Kidney (tissue), 14 donors: ENCODE data around the gene CCDC157. TPM values are rescaled to one million over a fixed set of nuclear protein-coding genes. Genes with fewer than 3 reads are reported as not detected.

Source experiments
- DNase-seq, 5 donors: peaks; one replicate each; pipeline ENCODE4 v3.0.0-alpha.2; 2013 to 2020
- FAIRE-seq: peaks from 2 replicates; lab custom pipeline; 2012; peaks lifted over from hg19 to GRCh38; lab: Jason Lieb, UNC
- H3K27ac ChIP-seq, 2 donors: one replicate each; pipeline ENCODE4 v1.7.0; 2013; ENCODE audit warnings: low read depth in 2 of 2, low read length in 2 of 2, inconsistent platforms in 1 of 2
- H3K27me3 ChIP-seq: one replicate; pipeline ENCODE4 v1.7.1; 2013; ENCODE audit warnings: low read length, inconsistent platforms; ENCODE audit not compliant: control insufficient read depth, insufficient read depth
- H3K36me3 ChIP-seq, 3 donors: one replicate each; pipeline versions ENCODE4 v1.7.0 to v1.7.1; 2013; ENCODE audit warnings: low read length in 3 of 3, control low read depth in 1 of 3, inconsistent platforms in 1 of 3; ENCODE audit not compliant: insufficient read depth in 3 of 3, control insufficient read depth in 2 of 3
- H3K4me1 ChIP-seq, 3 donors: one replicate each; pipeline versions ENCODE4 v1.7.0 to v1.7.1; 2013; ENCODE audit warnings: low read length in 3 of 3, inconsistent platforms in 1 of 3, low read depth in 1 of 3; ENCODE audit not compliant: control insufficient read depth in 2 of 3, insufficient read depth in 2 of 3
- H3K4me3 ChIP-seq, 3 donors: one replicate each; pipeline versions ENCODE4 v1.7.0 to v1.8.1; 2013; ENCODE audit warnings: low read length in 3 of 3, control low read depth in 1 of 3, inconsistent platforms in 1 of 3
- H3K9ac ChIP-seq, 3 donors: one replicate each; pipeline versions ENCODE4 v1.7.0 to v1.7.1; 2013; ENCODE audit warnings: low read length in 3 of 3, control low read depth in 1 of 3, inconsistent platforms in 1 of 3
- H3K9me3 ChIP-seq, 3 donors: one replicate each; pipeline versions ENCODE4 v1.7.0 to v1.7.1; 2013; ENCODE audit warnings: low read length in 3 of 3, control low read depth in 1 of 3, inconsistent platforms in 1 of 3; ENCODE audit not compliant: control insufficient read depth in 2 of 3, insufficient read depth in 1 of 3
- CTCF ChIP-seq: IDR thresholded peaks from 3 replicates; pipeline ENCODE4 v1.5.1; 2012; ENCODE audit warnings: mild to moderate bottlenecking, moderate library complexity, borderline replicate concordance; ENCODE audit not compliant: insufficient read depth; ENCODE audit errors: extremely low read depth
- intact Hi-C: fragments of 100-400 bp; cut with DNase I; formaldehyde crosslinking; loops from one replicate; pipeline ENCODE4 v1.11.1; 2022
- polyA plus RNA-seq: library from polyadenylated mRNA; stranded (reverse); fragments of 350-450 nt; fragmentation: Illumina TruSeq; extraction: RNeasy Lipid Tissue Mini Kit (QIAGEN cat#74804); gene quantifications from one replicate; pipeline ENCODE4 v1.2.3, GENCODE V29; 2014; ENCODE audit warnings: low read depth, low replicate concordance; ENCODE audit not compliant: insufficient read depth
- total RNA-seq: library from RNA; stranded (reverse); fragmentation: NEBNext Ultra II Directional; extraction: Animal tissue kit (Norgen Biotek cat#: 25700); gene quantifications from one replicate; pipeline ENCODE4 v1.2.1, GENCODE V29; 2021
- donor health status: control.
- donor health status: control.
- donor health status: control.
- donor health status: control.
- donor health status: control.
- donor health status: DM: yes; HTN: yes; CAD: no.
- donor health status: Normal renal cell carcinoma (clear cell type).

Gene CCDC157
- total and polyA plus RNA-seq, 2 donors from 2014 or later: 5.1 to 6.0 TPM

GRCh38 chr22:30380011-30380410, 23.2 kb downstream of the CCDC157 start:
- Histone ChIP-seq H3K9ac (no peak overlapping the region), H3K4me1 (no peaks in the 10 kb centered on the region), H3K27ac (no peak overlapping the region), H3K4me3 (no peak overlapping the region), H3K36me3 (peaks cover 0 to 9% (median 3%) of the 10 kb centered on the region in 3 donors), H3K9me3 (no peaks in the 10 kb centered on the region), H3K27me3 (no peaks in the 10 kb centered on the region)
- TF ChIP-seq CTCF: no peak
- FAIRE-seq (no peak), DNase-seq (no peak)
- intact Hi-C loops: no loop called here

GRCh38 chr22:30381264-30381663, 24.5 kb downstream of the CCDC157 start:
- FAIRE-seq (no peak), DNase-seq (no peak)
- Histone ChIP-seq H3K9me3 (no peaks in the 10 kb centered on the region), H3K4me1 (peaks cover 0 to 3% (median 0%) of the 10 kb centered on the region in 3 donors), H3K27ac (no peak overlapping the region), H3K27me3 (no peaks in the 10 kb centered on the region), H3K4me3 (no peak overlapping the region), H3K36me3 (peaks cover 0 to 9% (median 3%) of the 10 kb centered on the region in 3 donors), H3K9ac (no peak overlapping the region)
- intact Hi-C loops: no loop called here
- no peak for TF ChIP-seq CTCF

- intact Hi-C loops: no loop called here
- FAIRE-seq (no peak), DNase-seq (no peak)
- Histone ChIP-seq H3K4me1 (peaks cover 0 to 9% (median 0%) of the 10 kb centered on the region in 3 donors), H3K9ac (no peak overlapping the region), H3K27me3 (no peaks in the 10 kb centered on the region), H3K9me3 (no peaks in the 10 kb centered on the region), H3K4me3 (no peak overlapping the region), H3K27ac (no peak overlapping the region), H3K36me3 (peaks cover 0 to 9% (median 3%) of the 10 kb centered on the region in 3 donors)
- TF ChIP-seq CTCF: no peak
Measured at GRCh38 chr22:30382340-30382739, 25.5 kb downstream of the CCDC157 start.

GRCh38 chr22:30383061-30383460, 26.3 kb downstream of the CCDC157 start:
- FAIRE-seq (no peak), DNase-seq (no peak)
- no peak overlapping the region for H3K9ac ChIP-seq
- H3K9me3 ChIP-seq: no peaks in the 10 kb centered on the region
- H3K27me3 ChIP-seq: no peaks in the 10 kb centered on the region
- H3K36me3 ChIP-seq: peaks cover 0 to 9% (median 3%) of the 10 kb centered on the region in 3 donors
- no peak overlapping the region for H3K4me3 ChIP-seq
- TF ChIP-seq CTCF: no peak
- H3K4me1 ChIP-seq: peaks cover 0 to 12% (median 0%) of the 10 kb centered on the region in 3 donors
- intact Hi-C loops: no loop called here
- no peak overlapping the region for H3K27ac ChIP-seq
